Activated naive CD4-positive, alpha-beta T cell treated with anti-CD3 and anti-CD28 coated beads, Interleukin-2, amount 50 U/mL, for 16 hours (primary cell): ENCODE results near the gene ICA1.

Experiments used
- DNase-seq: peaks from one replicate; pipeline ENCODE4 v3.0.0-alpha.2; 2020

The ICA1 gene

GRCh38 chr7:8226501-8226900 is 35.5 kb downstream of the ICA1 start:
- no peak for DNase-seq

GRCh38 chr7:8221567-8221966 is 40.4 kb downstream of the ICA1 start:
- no peak for DNase-seq

GRCh38 chr7:8221101-8221495 is 40.9 kb downstream of the ICA1 start:
- no peak for DNase-seq

- DNase-seq = no peak
These were observed 41.4 kb downstream of the ICA1 start for GRCh38 chr7:8220376-8221100.

GRCh38 chr7:8217200-8218068 is 44.5 kb downstream of the ICA1 start:
- no peak for DNase-seq

- DNase-seq = no peak
These were observed 45.7 kb downstream of the ICA1 start for GRCh38 chr7:8216334-8216690.

GRCh38 chr7:8215648-8216333 is 46.2 kb downstream of the ICA1 start:
- DNase-seq = no peak

GRCh38 chr7:8214244-8214824 is 47.6 kb downstream of the ICA1 start:
- no peak for DNase-seq

GRCh38 chr7:8213381-8213780 is 48.6 kb downstream of the ICA1 start:
- no peak for DNase-seq

- DNase-seq = no peak
These were observed 49.3 kb downstream of the ICA1 start for GRCh38 chr7:8212638-8213037.

- no peak for DNase-seq
These were observed 50.3 kb downstream of the ICA1 start for GRCh38 chr7:8211725-8212096.

GRCh38 chr7:8210845-8211724 is 50.9 kb downstream of the ICA1 start:
- no peak for DNase-seq

GRCh38 chr7:8209353-8209752 is 52.6 kb downstream of the ICA1 start:
- DNase-seq = no peak

- DNase-seq = no peak
These were observed 53.2 kb downstream of the ICA1 start for GRCh38 chr7:8208816-8209215.

GRCh38 chr7:8206956-8207355 is 55.0 kb downstream of the ICA1 start:
- DNase-seq = no peak

- no peak for DNase-seq
These were observed 56.4 kb downstream of the ICA1 start for GRCh38 chr7:8205537-8205936.

- DNase-seq = no peak
These were observed 57.0 kb downstream of the ICA1 start for GRCh38 chr7:8205031-8205387.

GRCh38 chr7:8204339-8205030 is 57.5 kb downstream of the ICA1 start:
- DNase-seq = no peak

- no peak for DNase-seq
These were observed 60.0 kb downstream of the ICA1 start for GRCh38 chr7:8201846-8202441.

- DNase-seq = no peak
These were observed 61.2 kb downstream of the ICA1 start for GRCh38 chr7:8200717-8201116.

GRCh38 chr7:8200316-8200715 is 61.7 kb downstream of the ICA1 start:
- no peak for DNase-seq
